Panc1 (cell line): ENCODE results near the gene QKI. TPM values are rescaled to one million over a fixed set of nuclear protein-coding genes. Genes with fewer than 3 reads are reported as not detected.

Experiments
- ATAC-seq: fragments of 200-7000 bp; cut with Tn5 transposase; 2 replicates; pipeline ENCODE4 v1.9.1; 2020; ENCODE audit warnings: mild to moderate bottlenecking, moderate library complexity
- BruUV-seq: library from RNA; stranded (reverse); fragments of 400-500 nt; replicated peaks from 2 replicates; lab custom pipeline; 2021; lab: Mats Ljungman, UMichigan
- CTCF ChIA-PET: fragments of 300-600 bp; sonication (Branson Sonifier 250); formaldehyde crosslinking; loops from one replicate; lab custom pipeline; 2022; ENCODE audit warnings: antibody characterized with exemption; lab: Charles Lee
- POLR2A ChIA-PET: fragments of 300-600 bp; sonication (Branson Sonifier 250); formaldehyde crosslinking; loops from one replicate; lab custom pipeline; 2022; ENCODE audit warnings: antibody characterized with exemption; lab: Charles Lee
- DNase-seq: peaks from one replicate; pipeline ENCODE4 v3.0.0-alpha.2; 2010; ENCODE audit warnings: low read depth, low spot score
- H3K27ac ChIP-seq: 2 replicates; pipeline ENCODE4 v1.5.1; 2011; ENCODE audit warnings: mild to moderate bottlenecking, low read length, inconsistent platforms
- H3K27me3 ChIP-seq: fragments of 200-500 bp; sonication (Bioruptor generic); 2 replicates; pipeline ENCODE4 v1.6.0; 2014; ENCODE audit warnings: low read length, inconsistent platforms; ENCODE audit not compliant: control insufficient read depth, insufficient read depth
- H3K36me3 ChIP-seq: fragments of 200-500 bp; sonication (Bioruptor generic); 2 replicates; pipeline ENCODE4 v1.5.1; 2014; ENCODE audit warnings: inconsistent platforms, mild to moderate bottlenecking, low read length, moderate library complexity; ENCODE audit not compliant: control insufficient read depth, insufficient read depth
- H3K4me1 ChIP-seq: 2 replicates; pipeline ENCODE4 v1.5.1; 2011; ENCODE audit warnings: inconsistent platforms, mild to moderate bottlenecking, low read length, moderate library complexity; ENCODE audit not compliant: control insufficient read depth, insufficient read depth
- H3K4me3 ChIP-seq, 2 experiments: 2 replicates each; pipeline ENCODE4 v1.5.1; 2011 to 2012; ENCODE audit warnings: low read depth in 2 of 2, low read length in 2 of 2, mild to moderate bottlenecking in 2 of 2, inconsistent platforms in 1 of 2, moderate library complexity in 1 of 2
- H3K9me3 ChIP-seq: fragments of 200-500 bp; sonication (Bioruptor generic); 2 replicates; pipeline ENCODE4 v1.5.1; 2014; ENCODE audit warnings: low read depth, mild to moderate bottlenecking, inconsistent platforms, low read length, moderate library complexity; ENCODE audit not compliant: control insufficient read depth, insufficient read depth
- CTCF ChIP-seq: fragments of 450-650 bp; IDR thresholded peaks from 2 replicates; pipeline ENCODE4 v1.5.1; 2017; ENCODE audit warnings: mild to moderate bottlenecking
- POLR2AphosphoS5 ChIP-seq: IDR thresholded peaks from 2 replicates; pipeline ENCODE4 v1.6.1; 2012; ENCODE audit warnings: mild to moderate bottlenecking, low read depth, low read length, moderate library complexity
- REST ChIP-seq, 2 experiments: IDR thresholded peaks; 2 replicates each; pipeline ENCODE4 v1.6.1; 2011 to 2012; ENCODE audit warnings: low read depth in 2 of 2, control low read depth in 1 of 2, low read length in 1 of 2, mild to moderate bottlenecking in 1 of 2, moderate library complexity in 1 of 2; ENCODE audit not compliant: insufficient read depth in 1 of 2
- SIN3A ChIP-seq: IDR thresholded peaks from 2 replicates; pipeline ENCODE4 v1.6.1; 2012; ENCODE audit warnings: low read depth, mild to moderate bottlenecking, low read length, moderate library complexity, borderline replicate concordance; ENCODE audit not compliant: insufficient read depth
- TCF7L2 ChIP-seq: IDR thresholded peaks from 2 replicates; pipeline ENCODE4 v1.6.1; 2011; ENCODE audit warnings: mild to moderate bottlenecking, low read depth, low read length, inconsistent platforms
- in situ Hi-C: cut with HindIII; loops from 2 replicates; pipeline ENCODE4 v1.10.0; 2016; ENCODE audit warnings: low sequenced_read_pairs, low pct_unique_long_range_greater_than_20kb
- intact Hi-C: fragments of 100-400 bp; cut with micrococcal nuclease; formaldehyde crosslinking; loops from one replicate; pipeline ENCODE4 v1.10.0; 2022; ENCODE audit not compliant: unreplicated experiment
- total RNA-seq: library from RNA; stranded (reverse); gene quantifications from one replicate; pipeline ENCODE4 v1.2.1, GENCODE V29; 2021; ENCODE audit not compliant: unreplicated experiment

QKI gene
- total RNA-seq, 1 experiment from 2014 or later: 176 TPM

GRCh38 chr6:163461696-163462095 lies 47.2 kb downstream of the QKI start:
- CTCF ChIA-PET: no interaction called here
- no TSS peak for BruUV-seq
- in situ Hi-C loops: no loop called here

GRCh38 chr6:163463180-163463579 lies 48.7 kb downstream of the QKI start:
- TF ChIP-seq CTCF: no peak
- TF ChIP-seq POLR2AphosphoS5: no peak
- TF ChIP-seq SIN3A: no peak
- TF ChIP-seq TCF7L2: no peak
- no peak for TF ChIP-seq REST (IDR thresholded peaks at IDR 0.05; ENCODE audit: insufficient read depth in 1 of 2, low read depth in 2 of 2, low read length in 1 of 2)
- in situ Hi-C loops (no loop called here), intact Hi-C loops (no loop called here)
- H3K4me1 ChIP-seq: peaks cover 20% of the 10 kb centered on the region
- BruUV-seq: no TSS peak
- no peak for DNase-seq
- H3K9me3 ChIP-seq: peaks cover 5% of the 10 kb centered on the region; the same call in 1 of the 2 replicates
- no peak overlapping the region for H3K27ac ChIP-seq
- no peaks in the 10 kb centered on the region for H3K27me3 ChIP-seq
- ChIA-PET POLR2A (no interaction called here), CTCF (no interaction called here)
- H3K4me3 ChIP-seq: no peak overlapping the region
- ATAC-seq: no peak
- no peaks in the 10 kb centered on the region for H3K36me3 ChIP-seq

More at GRCh38 chr6:163461696-163462095, 47.2 kb downstream of the QKI start:
- intact Hi-C loops: no loop called here
- H3K4me3 ChIP-seq: no peak overlapping the region
- no peaks in the 10 kb centered on the region for H3K36me3 ChIP-seq
- no peaks in the 10 kb centered on the region for H3K9me3 ChIP-seq
- no peak overlapping the region for H3K27ac ChIP-seq
- H3K27me3 ChIP-seq: no peaks in the 10 kb centered on the region
- no peak for DNase-seq
- ATAC-seq: no peak
- POLR2A ChIA-PET: no interaction called here
- TF ChIP-seq TCF7L2 (no peak), CTCF (no peak), SIN3A (no peak), POLR2AphosphoS5 (no peak), REST (IDR thresholded peaks at IDR 0.05; ENCODE audit: insufficient read depth in 1 of 2, low read depth in 2 of 2, low read length in 1 of 2) (no peak)
- peaks cover 26% of the 10 kb centered on the region for H3K4me1 ChIP-seq
